Osteoblast (primary cell): ENCODE measurements around the gene SIRPB2. TPM values are rescaled to one million over a fixed set of nuclear protein-coding genes. Genes with fewer than 3 reads are reported as not detected.

ENCODE experiments used
- DNase-seq: peaks from one replicate; pipeline ENCODE4 v3.0.0; 2011; ENCODE audit warnings: low spot score, mixed read lengths; ENCODE audit not compliant: insufficient read length; ENCODE audit errors: missing footprints
- H2AFZ ChIP-seq: 2 replicates; pipeline ENCODE4 v1.6.0; 2011; ENCODE audit warnings: mild to moderate bottlenecking, low read length
- H3K27ac ChIP-seq: 2 replicates; pipeline ENCODE4 v1.5.1; 2011; ENCODE audit warnings: mild to moderate bottlenecking, low read depth, low read length, moderate library complexity
- H3K27me3 ChIP-seq: 2 replicates; pipeline ENCODE4 v1.6.0; 2012; ENCODE audit warnings: mild to moderate bottlenecking, control low read depth, inconsistent platforms, low read length, moderate library complexity; ENCODE audit not compliant: insufficient read depth
- H3K36me3 ChIP-seq: 2 replicates; pipeline ENCODE4 v1.5.1; 2011; ENCODE audit warnings: mild to moderate bottlenecking, low read length, control low read depth, moderate library complexity; ENCODE audit not compliant: insufficient read depth
- H3K4me1 ChIP-seq: 2 replicates; pipeline ENCODE4 v1.5.1; 2011; ENCODE audit warnings: mild to moderate bottlenecking, low read length, control low read depth, moderate library complexity; ENCODE audit not compliant: insufficient read depth
- H3K4me2 ChIP-seq: 2 replicates; pipeline ENCODE4 v1.6.0; 2011; ENCODE audit warnings: mild to moderate bottlenecking, low read length; ENCODE audit not compliant: insufficient read depth
- H3K4me3 ChIP-seq: fragments of 200-600 bp; sonication (generic); 3 replicates; pipeline ENCODE4 v1.5.1; 2012; ENCODE audit warnings: mild to moderate bottlenecking, low read length, inconsistent platforms; ENCODE audit not compliant: insufficient read depth
- H3K79me2 ChIP-seq: 2 replicates; pipeline ENCODE4 v1.6.0; 2012; ENCODE audit warnings: mild to moderate bottlenecking, low read length, control low read depth, inconsistent platforms; ENCODE audit not compliant: insufficient read depth
- H3K9me3 ChIP-seq: 2 replicates; pipeline ENCODE4 v1.5.1; 2011; ENCODE audit warnings: low read depth, low read length, control low read depth
- H4K20me1 ChIP-seq: 2 replicates; pipeline ENCODE4 v1.6.0; 2012; ENCODE audit warnings: mild to moderate bottlenecking, low read length, control low read depth; ENCODE audit not compliant: insufficient read depth
- total RNA-seq: library from RNA; depleted of rRNA; stranded (reverse); fragments of >200 nt; gene quantifications from 2 replicates; pipeline ENCODE4 v1.2.3, GENCODE V29; 2012
- TF ChIP-seq, protein P1 (sequence below): IDR thresholded peaks from 2 replicates; pipeline ENCODE4 v1.5.1; 2011; ENCODE audit warnings: mild to moderate bottlenecking, low read depth, low read length, moderate library complexity; ENCODE audit errors: extremely low read depth

SIRPB2 gene
- total RNA-seq, 1 donor, result under 0.01 TPM

DNA sequence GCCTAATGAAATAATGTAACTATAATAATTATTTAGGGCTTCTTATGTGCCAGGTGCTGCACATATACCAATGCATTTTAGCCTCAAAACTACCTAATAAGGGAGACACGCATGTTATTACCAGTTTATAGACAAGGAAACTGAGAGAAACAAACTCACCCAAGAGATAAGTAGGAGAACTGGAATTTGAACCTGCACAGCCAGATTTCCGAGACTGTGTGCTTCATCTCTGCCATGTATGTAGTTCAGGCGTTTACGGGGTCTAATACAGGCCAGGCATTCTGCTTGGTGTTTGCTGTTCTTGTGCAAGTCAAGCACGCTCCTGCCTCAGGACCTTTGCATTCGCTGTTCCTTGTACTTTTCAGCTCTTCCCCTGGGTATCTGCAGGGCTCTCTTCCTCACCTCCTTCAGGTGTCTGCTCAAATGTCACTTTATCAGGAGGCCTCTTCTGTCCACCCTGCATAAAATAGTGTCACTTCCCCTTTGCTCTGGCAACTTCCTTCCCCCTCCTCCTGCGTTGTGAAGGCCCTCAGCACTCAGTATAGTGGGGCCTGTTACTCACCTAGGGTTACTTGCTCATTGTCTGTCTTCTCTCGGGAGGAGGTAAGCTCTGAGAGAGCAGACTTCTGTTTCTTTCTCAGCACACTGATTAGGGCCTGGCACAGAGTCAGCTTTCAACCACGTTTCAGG is 18.5 kb downstream of the SIRPB2 start:
- Histone ChIP-seq H4K20me1 (no peaks in the 10 kb centered on the region), H3K4me2 (no peak overlapping the region), H3K4me1 (peaks cover 18% of the 10 kb centered on the region), H3K9me3 (no peaks in the 10 kb centered on the region), H3K27ac (no peak overlapping the region), H2AFZ (no peak overlapping the region), H3K27me3 (no peaks in the 10 kb centered on the region), H3K4me3 (no peak overlapping the region), H3K79me2 (no peaks in the 10 kb centered on the region), H3K36me3 (no peaks in the 10 kb centered on the region)
- no peak for DNase-seq
- TF ChIP-seq, protein P1, sequence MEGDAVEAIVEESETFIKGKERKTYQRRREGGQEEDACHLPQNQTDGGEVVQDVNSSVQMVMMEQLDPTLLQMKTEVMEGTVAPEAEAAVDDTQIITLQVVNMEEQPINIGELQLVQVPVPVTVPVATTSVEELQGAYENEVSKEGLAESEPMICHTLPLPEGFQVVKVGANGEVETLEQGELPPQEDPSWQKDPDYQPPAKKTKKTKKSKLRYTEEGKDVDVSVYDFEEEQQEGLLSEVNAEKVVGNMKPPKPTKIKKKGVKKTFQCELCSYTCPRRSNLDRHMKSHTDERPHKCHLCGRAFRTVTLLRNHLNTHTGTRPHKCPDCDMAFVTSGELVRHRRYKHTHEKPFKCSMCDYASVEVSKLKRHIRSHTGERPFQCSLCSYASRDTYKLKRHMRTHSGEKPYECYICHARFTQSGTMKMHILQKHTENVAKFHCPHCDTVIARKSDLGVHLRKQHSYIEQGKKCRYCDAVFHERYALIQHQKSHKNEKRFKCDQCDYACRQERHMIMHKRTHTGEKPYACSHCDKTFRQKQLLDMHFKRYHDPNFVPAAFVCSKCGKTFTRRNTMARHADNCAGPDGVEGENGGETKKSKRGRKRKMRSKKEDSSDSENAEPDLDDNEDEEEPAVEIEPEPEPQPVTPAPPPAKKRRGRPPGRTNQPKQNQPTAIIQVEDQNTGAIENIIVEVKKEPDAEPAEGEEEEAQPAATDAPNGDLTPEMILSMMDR, result no peak

DNA sequence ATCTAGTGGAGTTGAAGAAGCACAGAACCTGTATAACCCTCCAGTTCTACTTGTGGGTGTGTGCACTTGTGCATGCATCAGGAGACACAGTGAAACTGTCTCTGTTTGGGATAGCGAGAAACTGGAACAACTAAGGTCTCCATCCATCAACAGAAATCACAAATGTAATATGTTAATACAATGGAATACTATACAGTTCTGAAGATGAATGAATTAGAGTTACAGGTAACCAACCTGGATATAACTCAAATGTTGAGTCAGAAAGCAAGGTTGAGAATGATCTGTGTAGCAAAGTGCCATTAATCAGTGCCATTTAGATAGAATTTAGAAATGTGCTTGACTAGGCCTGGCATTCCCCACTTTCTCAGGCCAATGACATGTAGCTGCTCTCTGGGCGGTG is 20.0 kb downstream of the SIRPB2 start:
- DNase-seq, result no peak
- Histone ChIP-seq H3K27ac (peak overlapping the region; percentile 95), H2AFZ (no peak overlapping the region), H3K4me1 (peaks cover 18% of the 10 kb centered on the region), H3K36me3 (no peaks in the 10 kb centered on the region), H3K27me3 (no peaks in the 10 kb centered on the region), H3K4me2 (peak overlapping the region; percentile 60), H3K4me3 (no peak overlapping the region), H3K9me3 (no peaks in the 10 kb centered on the region), H3K79me2 (peaks cover under 1% of the 10 kb centered on the region), H4K20me1 (no peaks in the 10 kb centered on the region)
- TF ChIP-seq, protein P1, result no peak

DNA sequence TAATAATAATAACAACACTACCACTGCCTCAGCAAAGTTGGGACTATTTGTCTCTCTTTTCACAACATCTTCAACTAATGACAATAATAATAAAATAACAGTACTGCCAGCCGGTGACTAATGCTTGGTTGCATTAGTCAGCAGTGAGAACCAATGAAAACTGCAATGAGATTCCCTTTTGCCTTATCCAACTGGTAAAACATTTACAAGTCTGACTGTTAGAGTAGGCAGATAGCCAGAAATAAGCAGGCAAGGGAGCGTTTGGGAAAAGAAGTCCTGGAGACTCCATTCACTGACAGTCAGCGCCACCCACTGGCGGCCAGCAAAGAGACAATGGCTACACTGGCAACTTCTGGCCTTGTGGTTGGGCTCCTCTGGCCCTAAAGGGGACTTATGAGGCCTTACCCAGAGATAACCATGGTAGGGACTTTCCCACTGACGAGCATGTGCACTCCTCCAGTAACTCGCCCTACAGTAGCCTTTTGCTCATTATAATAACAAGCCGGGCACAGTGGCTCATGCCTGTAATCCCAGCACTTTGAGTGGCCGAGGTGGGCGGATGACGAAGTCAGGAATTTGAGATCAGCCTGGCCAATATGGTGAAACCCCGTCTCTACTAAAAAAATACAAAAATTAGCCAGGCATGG is 21.2 kb downstream of the SIRPB2 start:
- Histone ChIP-seq H4K20me1 (peaks cover 11% of the 10 kb centered on the region), H3K27ac (peak overlapping the region; percentile 95), H3K36me3 (no peaks in the 10 kb centered on the region), H3K27me3 (no peaks in the 10 kb centered on the region), H3K79me2 (peaks cover 12% of the 10 kb centered on the region), H3K4me1 (peaks cover 28% of the 10 kb centered on the region), H3K4me3 (peak overlapping the region; percentile 11), H2AFZ (no peak overlapping the region), H3K4me2 (peak overlapping the region; percentile 67), H3K9me3 (no peaks in the 10 kb centered on the region)
- peak; percentile 97 for DNase-seq
- TF ChIP-seq, protein P1, result peak; percentile 96

DNA sequence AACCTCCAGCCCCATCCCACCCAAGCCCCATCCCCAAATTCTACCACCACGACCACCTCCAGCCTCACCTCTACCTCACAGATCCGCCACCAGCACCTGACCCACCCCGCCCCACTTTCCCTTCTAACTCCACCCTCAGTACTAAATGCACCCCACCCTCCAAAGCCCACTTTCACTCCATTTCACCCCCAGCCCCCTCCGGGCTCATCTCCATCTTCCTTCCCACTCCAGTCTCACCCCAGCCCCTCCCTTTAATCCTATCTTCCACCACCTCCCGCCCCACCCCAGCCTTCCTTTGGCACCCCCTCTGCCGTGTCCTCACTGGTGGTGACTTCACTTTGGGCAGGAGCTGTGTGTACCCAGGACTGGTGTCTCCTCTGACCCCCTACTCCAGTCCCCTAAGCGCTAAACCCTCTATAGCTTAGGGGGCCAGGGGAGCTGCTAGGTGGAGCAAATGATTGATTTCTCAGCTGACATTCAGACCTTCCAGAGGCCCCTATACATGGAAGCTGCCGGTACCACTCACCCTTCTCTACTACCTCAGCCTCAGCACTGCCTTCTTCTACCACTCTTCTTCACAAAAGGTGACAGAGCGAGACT is 21.8 kb downstream of the SIRPB2 start:
- peak overlapping the region; percentile 33 for H2AFZ ChIP-seq
- TF ChIP-seq, protein P1, result no peak

More for the DNA sequence above, 21.8 kb downstream of the SIRPB2 start:
- Histone ChIP-seq H3K4me1 (peaks cover 30% of the 10 kb centered on the region), H3K4me2 (peak overlapping the region; percentile 67), H3K79me2 (peaks cover 19% of the 10 kb centered on the region), H3K9me3 (no peaks in the 10 kb centered on the region), H3K27ac (peak overlapping the region; percentile 95), H3K27me3 (no peaks in the 10 kb centered on the region), H3K4me3 (peak overlapping the region; percentile 11), H3K36me3 (no peaks in the 10 kb centered on the region), H4K20me1 (peaks cover 16% of the 10 kb centered on the region)
- DNase-seq, result no peak
